Esophagus muscularis mucosa (tissue), 4 donors: ENCODE data around the gene C1orf105.

ENCODE experiments used
- EP300 ChIP-seq: sonication (generic); formaldehyde crosslinking; IDR thresholded peaks from one replicate; pipeline ENCODE4 v1.6.1; 2017; ENCODE audit warnings: antibody characterized with exemption
- POLR2A ChIP-seq: fragments of 450-650 bp; IDR thresholded peaks from one replicate; pipeline ENCODE4 v1.6.1; 2017; ENCODE audit warnings: antibody characterized with exemption, moderate library complexity, mild to moderate bottlenecking, low read depth
- POLR2AphosphoS5 ChIP-seq, 2 donors: sonication (generic); formaldehyde crosslinking; IDR thresholded peaks; one replicate each; pipeline ENCODE4 v1.6.1; 2017; ENCODE audit warnings: antibody characterized with exemption in 2 of 2
- TF ChIP-seq, protein P1 (sequence below), 3 experiments: fragments of 200-600 bp in 2 of 3; fragments of 450-650 bp in 1 of 3; sonication (generic) in 2 of 3; IDR thresholded peaks; one replicate each; pipeline ENCODE4 v1.5.1; 2017 to 2019; ENCODE audit warnings: antibody characterized with exemption in 3 of 3, mild to moderate bottlenecking in 2 of 3, moderate library complexity in 1 of 3

GRCh38 chr1:172411791-172412338, 8.6 kb upstream of the C1orf105 start:
- TF ChIP-seq, protein P1, sequence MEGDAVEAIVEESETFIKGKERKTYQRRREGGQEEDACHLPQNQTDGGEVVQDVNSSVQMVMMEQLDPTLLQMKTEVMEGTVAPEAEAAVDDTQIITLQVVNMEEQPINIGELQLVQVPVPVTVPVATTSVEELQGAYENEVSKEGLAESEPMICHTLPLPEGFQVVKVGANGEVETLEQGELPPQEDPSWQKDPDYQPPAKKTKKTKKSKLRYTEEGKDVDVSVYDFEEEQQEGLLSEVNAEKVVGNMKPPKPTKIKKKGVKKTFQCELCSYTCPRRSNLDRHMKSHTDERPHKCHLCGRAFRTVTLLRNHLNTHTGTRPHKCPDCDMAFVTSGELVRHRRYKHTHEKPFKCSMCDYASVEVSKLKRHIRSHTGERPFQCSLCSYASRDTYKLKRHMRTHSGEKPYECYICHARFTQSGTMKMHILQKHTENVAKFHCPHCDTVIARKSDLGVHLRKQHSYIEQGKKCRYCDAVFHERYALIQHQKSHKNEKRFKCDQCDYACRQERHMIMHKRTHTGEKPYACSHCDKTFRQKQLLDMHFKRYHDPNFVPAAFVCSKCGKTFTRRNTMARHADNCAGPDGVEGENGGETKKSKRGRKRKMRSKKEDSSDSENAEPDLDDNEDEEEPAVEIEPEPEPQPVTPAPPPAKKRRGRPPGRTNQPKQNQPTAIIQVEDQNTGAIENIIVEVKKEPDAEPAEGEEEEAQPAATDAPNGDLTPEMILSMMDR (IDR thresholded peaks at IDR 0.05) = no peak
- no peak for TF ChIP-seq POLR2A
- TF ChIP-seq EP300 = no peak
- no peak for TF ChIP-seq POLR2AphosphoS5 (IDR thresholded peaks at IDR 0.05)
